Frontal cortex (tissue), 4 donors: ENCODE results near the gene LRRC74A. TPM values are rescaled to one million over a fixed set of nuclear protein-coding genes. Genes with fewer than 3 reads are reported as not detected.
A peak's percentile ranks its signal among the peaks of the same experiment; 100 is the strongest.

ENCODE experiments used
- DNase-seq, 2 donors: peaks; one replicate each; pipeline ENCODE4 v3.0.0; 2012; ENCODE audit warnings: low spot score in 2 of 2
- FAIRE-seq: peaks from 2 replicates; lab custom pipeline; 2012; peaks lifted over from hg19 to GRCh38; lab: Jason Lieb, UNC
- total RNA-seq: library from RNA; depleted of rRNA; stranded (reverse); fragments of >200 nt; gene quantifications from one replicate; pipeline ENCODE4 v1.2.3, GENCODE V29; 2014
- donor health status: control.
- donor health status: control.
- donor health status: control.

LRRC74A gene
- total RNA-seq: not detected

- no peak for FAIRE-seq
Measured at GRCh38 chr14:76826122-76826521, at the start of gene LRRC74A. Gene LRRC74A (plus strand): TSS chr14:76826408. CDS start chr14:76826698, 290 bp downstream.

GRCh38 chr14:76776428-76777251 lies 49.6 kb upstream of the LRRC74A start:
- FAIRE-seq (no peak), DNase-seq (no peak)

More at GRCh38 chr14:76826122-76826521, at the start of gene LRRC74A:
- DNase-seq: no peak

- DNase-seq (no peak), FAIRE-seq (no peak)
Measured at GRCh38 chr14:76777721-76778120, 48.5 kb upstream of the LRRC74A start.

DNA sequence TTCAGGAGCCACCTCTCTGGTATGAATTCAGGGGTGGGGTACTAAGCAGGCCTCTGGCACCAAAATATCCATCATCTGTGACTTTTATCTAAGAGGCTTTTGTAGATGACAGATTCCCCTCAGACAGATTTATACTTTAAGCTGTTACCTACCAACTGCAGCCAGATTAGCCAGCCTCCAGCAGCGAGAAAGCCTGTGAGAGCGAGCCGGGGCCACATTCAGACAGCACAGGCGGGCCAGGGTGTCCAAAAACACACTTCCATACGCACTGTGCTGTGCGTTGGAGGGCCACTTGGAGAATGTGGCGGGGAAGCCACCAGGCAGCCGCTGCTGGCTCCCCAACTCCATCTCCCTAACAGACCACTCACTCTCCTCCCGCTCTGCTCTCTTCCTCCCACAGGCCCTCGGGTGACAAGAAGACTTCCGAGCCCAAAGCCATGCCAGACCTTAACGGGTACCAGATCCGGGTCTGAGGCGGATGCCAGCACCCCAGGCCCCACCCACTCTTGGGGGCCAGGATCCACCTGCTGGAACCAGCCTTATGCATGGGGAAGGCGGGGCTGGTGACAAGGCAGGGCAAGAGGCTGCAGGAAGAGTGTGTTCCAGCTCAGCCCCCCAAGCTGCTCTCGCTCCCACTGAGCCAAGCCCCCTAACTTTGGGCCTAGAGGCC lies 47.5 kb upstream of the LRRC74A start:
- DNase-seq: no peak
- no peak for FAIRE-seq

- DNase-seq: no peak
- no peak for FAIRE-seq
Measured at GRCh38 chr14:76779221-76780057, 46.8 kb upstream of the LRRC74A start.

- FAIRE-seq: no peak
- DNase-seq: no peak
Measured at GRCh38 chr14:76780058-76780345, 46.2 kb upstream of the LRRC74A start.

GRCh38 chr14:76780360-76780759 lies 45.8 kb upstream of the LRRC74A start:
- no peak for DNase-seq
- FAIRE-seq: no peak

DNA sequence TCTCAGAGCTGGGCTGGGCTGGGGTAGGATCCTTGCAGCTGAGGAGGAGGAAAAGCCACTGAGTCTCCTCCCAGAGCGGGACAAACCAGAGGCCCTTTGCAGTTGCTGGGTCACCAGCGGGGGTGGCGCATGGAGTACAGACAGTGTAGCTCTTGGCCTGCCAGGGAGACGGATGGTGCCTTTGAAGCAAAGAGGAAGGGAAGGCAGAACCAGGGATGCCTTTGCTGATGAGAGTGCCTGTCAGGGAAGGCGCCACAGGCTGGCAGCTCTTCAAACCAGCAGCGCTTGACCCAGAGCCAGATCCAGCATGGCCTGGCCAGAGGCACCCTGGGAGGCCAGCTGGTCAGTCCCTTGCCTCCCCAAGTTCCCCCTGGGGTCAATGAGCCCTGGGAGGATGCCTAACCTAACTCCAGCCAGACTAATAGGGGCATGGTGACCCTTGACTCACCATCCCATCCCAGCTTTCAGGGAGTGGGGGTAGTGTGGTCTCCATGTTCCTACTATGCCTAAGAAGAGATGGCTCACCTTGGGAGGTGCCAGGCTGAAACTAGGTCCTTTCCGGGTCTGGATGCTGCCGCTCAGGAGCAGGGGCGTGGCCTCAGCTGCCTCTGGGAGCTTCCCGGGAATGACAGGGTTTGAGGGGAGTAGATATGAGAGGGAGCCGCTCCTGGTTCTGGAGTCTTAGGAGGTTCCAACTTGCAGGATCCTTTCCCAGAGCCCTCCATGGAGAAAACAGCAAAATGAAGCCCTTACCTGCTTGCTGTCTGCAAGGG lies 45.1 kb upstream of the LRRC74A start:
- FAIRE-seq (no peak), DNase-seq (peak in 1 of 2 donors; percentile 56)

DNA sequence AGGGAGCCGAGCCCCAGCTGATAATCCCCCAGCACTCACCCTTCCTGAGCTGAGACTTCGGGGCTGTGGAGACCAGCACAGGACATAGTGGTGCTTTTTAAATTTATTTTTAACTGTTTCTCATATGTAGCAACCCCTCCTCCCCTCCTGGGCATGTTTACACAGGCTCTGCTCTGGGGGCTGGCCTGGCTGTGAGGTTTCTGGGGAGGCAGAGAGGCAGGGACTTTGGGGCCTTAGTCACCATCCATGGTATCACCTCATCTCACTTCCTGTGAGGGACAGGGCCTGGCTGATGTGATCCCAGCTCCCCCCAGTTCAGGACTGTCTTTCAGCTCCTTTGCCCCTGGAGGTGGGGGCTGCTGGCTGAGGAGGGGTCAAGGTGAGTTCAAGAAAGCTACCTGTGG lies 44.6 kb upstream of the LRRC74A start:
- DNase-seq (no peak), FAIRE-seq (no peak)

DNA sequence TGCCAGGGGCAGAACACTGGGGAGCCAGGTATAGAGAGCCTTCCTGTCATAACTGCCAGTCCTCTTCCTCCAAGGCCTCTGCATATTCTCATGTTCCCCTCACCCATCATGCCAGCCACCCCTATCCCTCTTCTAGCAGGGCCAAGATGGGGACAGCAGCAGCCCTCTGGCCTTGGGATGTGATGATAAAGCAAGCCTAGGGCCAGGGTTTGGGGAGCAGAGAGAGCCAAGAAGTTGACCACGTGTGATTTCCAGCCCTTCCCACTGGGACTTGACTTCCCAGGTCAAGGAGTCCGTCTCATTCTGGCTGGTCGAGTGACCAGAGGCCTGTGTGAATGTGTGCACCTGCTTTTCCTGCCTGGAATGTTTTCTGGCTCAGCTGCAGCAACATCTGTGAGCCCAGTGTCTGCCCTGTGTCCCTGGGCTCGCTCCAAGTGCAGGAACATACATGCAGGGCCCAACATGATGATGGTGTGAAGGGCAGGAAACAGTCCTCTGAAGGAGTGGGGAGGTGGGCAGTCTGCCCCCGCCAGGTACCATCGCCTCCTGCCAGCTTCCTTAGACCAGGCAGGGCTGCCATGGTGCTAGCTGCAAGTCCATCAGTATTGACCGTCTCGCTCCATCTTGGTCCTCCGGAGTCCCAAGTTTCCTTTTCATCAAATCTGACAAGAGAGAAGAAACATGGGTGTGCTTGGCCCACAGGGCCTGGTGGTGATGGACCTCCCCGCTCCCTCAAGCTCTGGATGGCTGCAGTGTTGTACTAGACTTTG lies 43.9 kb upstream of the LRRC74A start:
- DNase-seq: no peak
- no peak for FAIRE-seq

GRCh38 chr14:76782885-76783566 lies 43.2 kb upstream of the LRRC74A start:
- DNase-seq (no peak), FAIRE-seq (no peak)

DNA sequence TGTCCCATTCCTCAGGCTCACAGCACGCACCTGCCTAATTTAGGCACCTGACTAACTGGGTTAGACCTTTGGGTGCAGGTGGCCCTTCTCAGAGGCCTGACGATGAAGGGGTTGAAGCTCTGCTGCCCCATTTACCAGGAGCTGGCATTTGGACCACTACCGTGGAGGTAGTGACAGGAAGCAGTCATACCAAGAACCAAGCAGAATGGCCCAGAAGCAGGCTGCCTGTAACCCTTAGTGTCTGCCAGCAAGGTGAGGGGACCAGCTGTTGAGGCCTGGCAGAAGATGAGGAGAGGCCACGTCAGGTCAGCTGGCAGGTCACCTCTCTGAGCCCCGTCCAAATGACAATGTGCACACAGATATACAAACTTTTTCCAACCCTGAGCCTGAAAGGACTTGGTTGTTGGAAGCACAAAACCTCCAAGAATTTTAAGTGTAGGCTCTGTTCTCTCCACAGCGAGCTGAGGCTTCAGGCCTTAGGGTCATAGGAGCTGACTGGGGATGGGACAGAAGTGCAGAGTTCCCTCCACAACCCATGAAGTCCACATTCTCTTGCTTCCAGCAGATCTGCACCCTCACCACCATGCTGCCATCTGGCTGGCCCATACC lies 41.8 kb upstream of the LRRC74A start:
- FAIRE-seq (no peak), DNase-seq (no peak)

GRCh38 chr14:76784881-76785280 lies 41.3 kb upstream of the LRRC74A start:
- FAIRE-seq (peak; percentile 51), DNase-seq (peak; percentile 80 to 90)

DNA sequence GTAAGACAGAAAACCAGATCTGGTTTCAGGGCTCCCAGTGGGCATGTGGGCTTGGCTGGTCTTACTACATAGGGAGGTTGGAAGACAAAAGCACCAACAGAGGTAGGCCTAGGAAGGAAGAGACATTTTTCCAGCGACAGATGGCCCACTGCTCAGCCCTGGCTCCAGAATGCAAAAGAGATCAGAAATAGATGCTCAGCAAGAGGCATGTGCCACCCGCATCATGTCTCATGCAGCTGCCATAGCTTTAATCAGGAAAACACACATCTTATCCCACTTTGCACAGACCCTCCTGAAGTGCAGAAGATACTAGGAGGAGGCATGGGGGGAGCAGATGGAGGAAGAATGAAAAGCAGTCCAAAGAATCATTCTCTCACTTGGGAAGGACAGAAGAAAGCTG lies 39.6 kb upstream of the LRRC74A start:
- no peak for DNase-seq

GRCh38 chr14:76792422-76792821 lies 33.8 kb upstream of the LRRC74A start:
- DNase-seq (no peak), FAIRE-seq (no peak)

More for the DNA sequence above, 39.6 kb upstream of the LRRC74A start:
- FAIRE-seq: no peak

- no peak for DNase-seq
- FAIRE-seq: no peak
Measured at GRCh38 chr14:76793324-76793723, 32.9 kb upstream of the LRRC74A start.

GRCh38 chr14:76793956-76794355 lies 32.3 kb upstream of the LRRC74A start:
- FAIRE-seq (no peak), DNase-seq (no peak)

DNA sequence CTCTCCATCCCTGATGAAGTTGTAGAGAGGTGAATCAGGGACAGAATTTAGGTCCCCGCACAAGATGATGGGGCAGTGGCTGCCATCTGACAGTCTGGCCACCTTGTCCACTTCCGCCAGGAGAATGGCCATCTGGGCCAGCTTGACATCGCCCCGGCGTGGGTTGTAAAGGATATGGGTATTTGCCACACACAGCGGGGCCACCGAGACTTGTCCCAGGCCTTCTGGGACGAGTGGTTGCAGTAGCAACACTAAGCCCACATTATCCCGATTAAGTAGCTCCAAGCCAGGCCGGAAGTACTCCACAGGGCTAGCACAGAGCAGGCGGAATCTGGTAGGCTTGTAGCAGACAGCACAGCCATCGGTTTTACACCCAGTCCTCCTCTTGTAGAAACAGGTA lies 19.8 kb upstream of the LRRC74A start:
- no peak for FAIRE-seq
- no peak for DNase-seq
